Measurements from ENCODE around the gene TMEM236.

The TMEM236 gene

GRCh38 chr10:17831341-17831740, 79.3 kb downstream of the TMEM236 start:
- DNase-seq (ENCODE audit: low spot score): no peak

DNA sequence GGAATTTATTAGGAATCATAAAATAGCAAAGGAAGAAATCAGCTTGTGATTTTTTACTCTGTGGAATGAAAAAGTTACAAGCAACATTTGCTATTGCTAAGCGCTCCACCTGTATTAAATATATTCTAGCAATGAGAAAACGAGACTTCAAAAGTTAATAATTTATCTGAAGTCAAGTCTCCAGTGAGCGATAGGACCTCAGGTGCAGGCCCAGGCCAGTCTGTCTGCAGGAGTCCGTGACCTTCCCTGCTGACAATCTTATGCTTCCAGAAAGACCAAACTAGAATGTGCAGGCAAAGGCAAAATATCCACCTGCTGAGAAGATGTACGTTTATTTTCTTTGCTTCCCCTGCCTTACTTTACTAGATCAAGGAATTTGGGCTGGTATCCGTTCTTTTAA, 79.9 kb downstream of the TMEM236 start:
- no peak for DNase-seq (ENCODE audit: low spot score)

DNA sequence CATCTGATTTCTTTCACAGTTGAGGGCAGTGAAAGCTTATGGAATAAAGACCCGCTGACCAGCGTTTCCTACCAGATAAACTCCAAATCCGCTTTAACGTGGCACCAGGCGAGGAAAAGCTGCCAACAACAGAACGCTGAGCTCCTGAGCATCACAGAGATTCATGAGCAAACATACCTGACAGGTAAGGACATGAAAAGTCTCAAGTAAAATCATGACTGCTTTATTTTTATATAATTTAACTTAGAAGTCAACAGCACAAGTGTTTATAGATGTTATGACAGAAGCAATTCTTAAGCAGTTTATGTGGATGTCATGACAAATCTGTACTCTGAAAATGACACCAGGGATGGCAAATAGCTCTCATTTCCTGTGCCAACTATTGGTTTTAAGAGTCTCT, 81.7 kb downstream of the TMEM236 start:
- no peak for DNase-seq (ENCODE audit: low spot score)

GRCh38 chr10:17835688-17836087, 83.7 kb downstream of the TMEM236 start:
- DNase-seq (ENCODE audit: low spot score): no peak

DNA sequence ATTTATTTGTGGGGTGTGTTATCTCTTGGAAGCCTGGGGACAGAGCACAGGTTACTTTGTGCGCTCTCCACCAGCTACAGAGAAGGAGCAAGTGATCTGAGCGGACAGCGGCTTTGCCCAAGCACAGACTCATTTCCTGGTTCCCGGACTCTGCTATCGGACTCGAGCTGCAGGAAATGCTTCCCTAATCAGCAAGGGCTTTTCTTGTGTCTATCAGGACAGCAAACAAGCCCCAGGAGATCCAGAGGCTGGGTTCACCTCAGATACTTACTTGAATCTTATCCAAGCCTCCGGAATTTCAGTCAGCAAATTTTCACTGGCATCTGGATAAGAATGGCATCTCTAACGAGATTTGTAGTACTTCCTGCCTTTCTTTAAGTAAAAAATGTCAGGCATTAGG, 84.9 kb downstream of the TMEM236 start:
- DNase-seq (ENCODE audit: low spot score): no peak

DNA sequence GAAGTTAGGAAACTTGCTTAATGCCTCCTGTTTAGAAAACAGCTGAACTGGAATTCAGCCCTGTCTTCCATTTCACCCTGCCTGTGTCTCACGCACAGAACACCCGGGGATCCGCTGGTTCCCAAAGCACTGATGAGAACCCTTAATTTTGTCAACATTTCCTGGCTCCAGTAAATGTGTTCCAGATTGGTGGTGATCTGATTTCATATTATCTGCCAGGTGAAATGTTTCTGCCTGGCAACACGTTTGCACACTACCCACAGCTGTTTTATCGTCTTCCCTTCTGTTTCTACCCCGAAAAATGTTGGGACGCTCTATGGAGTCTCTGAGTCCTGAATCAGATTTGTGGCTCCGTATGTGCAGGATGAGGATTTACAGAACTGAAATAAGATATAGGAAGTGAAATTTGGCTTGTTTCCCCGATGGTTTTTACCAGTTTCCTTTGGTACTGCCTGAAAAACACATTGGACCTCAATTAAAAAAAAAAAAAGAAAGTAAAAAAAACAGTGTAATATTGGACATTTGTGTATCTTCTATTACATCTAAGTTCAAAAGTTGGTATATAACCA, 86.2 kb downstream of the TMEM236 start:
- no peak for DNase-seq (ENCODE audit: low spot score)

DNA sequence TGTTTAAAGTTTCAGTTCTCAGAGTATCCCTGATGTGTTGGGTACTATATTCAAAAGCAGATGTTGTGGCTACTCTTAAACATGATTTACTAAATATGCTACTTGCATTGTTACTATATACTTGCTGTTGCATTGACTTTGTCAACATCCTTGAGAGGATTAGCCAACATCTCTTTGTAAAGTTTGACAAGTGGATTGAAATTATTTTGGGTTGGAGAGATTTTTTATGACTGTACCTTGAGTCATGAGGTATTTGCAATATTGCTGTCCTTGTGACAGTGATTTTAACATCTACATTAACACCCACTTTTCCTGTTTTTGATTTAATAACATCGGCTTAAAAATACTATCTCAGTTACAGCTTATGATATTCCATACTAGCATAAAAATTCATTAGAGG, 89.0 kb downstream of the TMEM236 start:
- DNase-seq (ENCODE audit: low spot score): no peak

DNA sequence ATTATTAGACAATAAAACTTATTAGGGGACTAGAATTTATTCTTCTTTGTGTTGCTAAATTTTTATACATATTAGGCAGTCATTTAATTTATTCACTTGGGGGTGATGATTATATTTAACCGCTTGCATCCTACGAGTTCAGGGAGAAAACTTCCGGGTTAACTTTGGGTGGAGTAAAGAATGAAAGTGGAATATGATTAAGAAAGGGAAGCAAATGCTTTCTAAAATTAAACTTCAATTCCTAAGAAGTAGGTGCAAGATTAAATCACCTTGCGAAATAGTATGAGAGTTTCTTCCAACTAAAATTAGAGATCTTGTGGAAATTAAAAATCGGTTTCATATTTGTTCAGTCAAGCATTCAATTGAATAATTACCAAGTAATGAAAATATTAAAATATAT, 90.6 kb downstream of the TMEM236 start:
- DNase-seq (ENCODE audit: low spot score): no peak

DNA sequence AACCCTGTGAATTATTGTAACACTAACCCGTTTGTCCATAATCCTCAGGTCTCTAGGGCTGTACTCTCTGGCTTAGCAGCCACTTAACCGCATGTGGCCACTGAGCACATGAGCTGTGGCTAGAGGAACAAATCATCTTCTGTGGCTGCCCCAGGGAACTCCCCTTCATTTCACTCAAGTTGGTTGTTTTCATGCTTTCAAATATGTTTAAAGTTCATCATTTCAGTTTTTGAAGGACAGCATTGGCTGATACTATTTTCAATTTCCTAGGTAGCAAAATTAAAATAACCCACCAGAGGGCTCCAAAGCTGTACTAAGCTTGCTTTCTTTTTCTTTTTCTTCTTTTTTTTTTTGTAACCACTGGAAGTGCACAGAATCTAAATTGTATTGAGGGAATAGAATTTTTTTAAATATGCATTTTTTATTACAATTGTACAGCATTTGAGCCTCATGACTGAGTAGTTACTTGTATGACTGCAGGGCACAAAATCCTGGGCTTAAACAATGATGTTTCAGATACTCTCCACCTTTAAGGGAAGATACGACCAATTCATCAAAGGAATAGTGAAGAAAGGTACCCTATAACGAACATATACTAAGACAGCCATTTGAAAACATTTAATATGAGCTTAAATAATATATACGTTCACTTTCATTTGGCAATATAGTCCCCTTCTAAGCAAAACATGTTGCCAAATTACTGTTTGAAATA, 95.7 kb downstream of the TMEM236 start:
- DNase-seq (ENCODE audit: low spot score): no peak

- DNase-seq (ENCODE audit: low spot score): no peak
Measured at GRCh38 chr10:17848646-17849045, 96.6 kb downstream of the TMEM236 start.

All from CD4-positive, alpha-beta T cell treated with Interleukin-2 at 100 ng/mL for 4 hours (primary cell).